GM18505 (cell line): ENCODE measurements around the gene HS6ST3.

ENCODE experiments used
- ATAC-seq: cut with Tn5 transposase; IDR thresholded peaks from one replicate; pipeline ENCODE4 v1.9.1; 2021; ENCODE audit not compliant: unreplicated experiment
- POLR2A ChIP-seq: IDR thresholded peaks from 4 replicates; pipeline ENCODE4 v1.6.1; 2011; ENCODE audit warnings: borderline replicate concordance; ENCODE audit not compliant: insufficient read depth, insufficient read length; ENCODE audit errors: extremely low read depth

HS6ST3 gene

DNA sequence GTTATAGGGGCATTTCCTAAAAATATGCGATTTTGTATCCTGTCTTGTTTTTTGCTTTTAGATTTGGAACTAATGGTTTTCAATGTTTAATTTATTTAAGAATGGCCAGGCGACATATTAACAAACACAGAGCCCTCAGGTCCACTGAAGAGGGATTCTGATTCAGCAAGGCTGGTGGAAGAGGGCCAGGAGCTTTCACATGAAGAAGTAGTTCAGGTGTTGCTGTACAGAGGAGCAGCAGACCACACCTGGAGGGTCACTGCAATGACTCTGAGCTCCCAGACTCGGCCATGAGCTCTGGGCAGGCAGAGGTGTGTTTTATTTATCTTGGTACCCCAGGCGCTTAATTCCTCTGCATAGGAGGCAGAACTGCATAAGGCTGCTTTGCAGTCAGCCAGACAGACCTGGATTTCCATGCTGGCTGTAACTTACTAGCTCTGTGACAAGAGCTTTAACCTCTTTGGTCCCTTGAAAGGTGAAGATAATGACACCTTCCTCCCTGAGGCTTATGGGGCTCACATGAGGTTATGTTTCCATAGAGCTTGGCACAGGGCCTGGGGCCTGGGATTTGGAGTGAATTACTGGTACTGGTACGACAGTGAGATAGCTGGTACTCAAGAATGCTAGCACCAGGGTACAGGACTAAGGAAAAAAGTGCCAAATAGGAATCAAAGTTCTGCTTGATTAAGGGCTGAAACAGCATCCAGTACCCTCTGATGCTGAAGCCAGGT, 719.6 kb downstream of the HS6ST3 start:
- no peak for ATAC-seq
- TF ChIP-seq POLR2A, result no peak

GRCh38 chr13:96810104-96810503, 720.2 kb downstream of the HS6ST3 start:
- no peak for ATAC-seq

DNA sequence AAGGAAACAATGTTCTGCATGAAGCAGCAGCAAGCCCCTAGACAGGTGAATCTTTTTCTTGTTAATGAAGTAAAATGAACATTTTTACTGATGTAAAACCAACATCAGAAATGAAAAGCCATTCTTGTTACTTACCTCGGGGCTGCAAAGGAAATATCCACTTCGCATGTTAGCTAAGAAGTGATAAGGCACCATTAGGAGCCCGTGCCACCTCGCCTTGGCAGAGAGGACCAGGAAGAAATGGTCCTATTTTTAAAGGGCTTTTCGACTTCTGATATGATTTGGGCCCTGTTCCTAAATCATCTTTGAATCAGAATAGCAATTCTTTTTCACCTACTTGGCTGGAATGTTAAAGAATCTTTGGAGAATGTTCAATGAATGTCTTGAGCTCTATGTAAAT, 721.1 kb downstream of the HS6ST3 start:
- ATAC-seq, result no peak
- no peak for TF ChIP-seq POLR2A

More at GRCh38 chr13:96810104-96810503, 720.2 kb downstream of the HS6ST3 start:
- TF ChIP-seq POLR2A, result no peak

DNA sequence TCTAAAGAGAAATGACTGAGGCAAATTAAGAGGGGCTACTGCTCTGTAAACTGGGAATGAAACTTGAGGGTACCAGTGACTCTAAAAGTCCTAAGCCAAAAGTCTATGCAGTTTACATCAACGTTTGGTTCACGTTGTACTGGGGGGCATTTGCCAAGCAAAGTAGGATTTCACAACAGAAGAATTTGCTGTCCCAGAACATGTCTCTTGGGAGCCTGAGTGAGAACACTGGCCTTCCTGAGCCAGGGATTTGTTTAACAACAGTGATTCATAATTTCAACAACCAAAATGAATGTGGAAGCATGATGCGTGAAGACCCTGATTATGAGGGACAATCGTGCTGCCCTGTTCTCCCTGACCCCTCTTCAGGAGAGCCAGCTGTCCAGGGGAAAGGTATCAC, 726.4 kb downstream of the HS6ST3 start:
- no peak for TF ChIP-seq POLR2A
- ATAC-seq, result no peak

GRCh38 chr13:96816874-96817273, 727.0 kb downstream of the HS6ST3 start:
- TF ChIP-seq POLR2A, result no peak
- ATAC-seq, result no peak

- no peak for TF ChIP-seq POLR2A
- no peak for ATAC-seq
Observed at GRCh38 chr13:96817336-96817941, 727.5 kb downstream of the HS6ST3 start.

DNA sequence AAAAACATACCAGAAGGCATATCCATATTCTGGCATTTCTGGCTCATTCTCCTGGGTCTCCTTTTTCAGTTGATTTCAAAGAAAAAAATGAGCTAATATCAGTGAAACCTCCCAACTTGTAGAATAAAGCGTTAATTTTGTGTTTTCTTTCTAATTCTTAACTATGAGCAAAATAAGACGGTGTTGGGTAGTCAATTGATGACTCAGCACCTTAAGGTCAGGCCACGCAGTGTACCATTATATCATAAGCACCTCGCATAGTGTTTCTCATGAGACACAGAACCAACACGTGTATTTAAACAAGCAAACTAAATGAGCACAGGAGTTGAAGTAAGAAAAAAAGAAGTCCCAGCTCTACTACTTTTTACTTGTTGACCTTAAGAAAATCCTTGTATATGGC, 729.5 kb downstream of the HS6ST3 start:
- TF ChIP-seq POLR2A, result no peak
- ATAC-seq, result no peak

DNA sequence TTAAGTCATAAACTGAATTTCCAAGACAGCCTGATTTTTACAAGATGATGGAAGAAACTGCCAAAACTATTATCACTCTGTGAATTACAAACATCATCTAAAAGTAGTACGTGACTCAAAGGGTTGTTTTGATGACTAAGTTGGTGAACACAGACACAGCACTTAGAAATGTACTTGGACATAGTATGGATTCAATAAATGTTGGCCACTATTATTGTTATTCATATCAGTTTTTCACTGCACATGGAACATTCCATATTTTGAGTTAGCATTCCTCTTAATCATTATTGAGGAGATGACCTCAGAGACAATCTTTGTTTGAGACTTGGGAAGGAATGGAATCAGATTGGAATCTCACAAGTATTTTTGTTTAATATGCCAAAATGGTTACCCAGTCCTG, 731.5 kb downstream of the HS6ST3 start:
- no peak for TF ChIP-seq POLR2A
- ATAC-seq, result no peak

- ATAC-seq, result no peak
- no peak for TF ChIP-seq POLR2A
Observed at GRCh38 chr13:96821971-96822370, 732.1 kb downstream of the HS6ST3 start.

DNA sequence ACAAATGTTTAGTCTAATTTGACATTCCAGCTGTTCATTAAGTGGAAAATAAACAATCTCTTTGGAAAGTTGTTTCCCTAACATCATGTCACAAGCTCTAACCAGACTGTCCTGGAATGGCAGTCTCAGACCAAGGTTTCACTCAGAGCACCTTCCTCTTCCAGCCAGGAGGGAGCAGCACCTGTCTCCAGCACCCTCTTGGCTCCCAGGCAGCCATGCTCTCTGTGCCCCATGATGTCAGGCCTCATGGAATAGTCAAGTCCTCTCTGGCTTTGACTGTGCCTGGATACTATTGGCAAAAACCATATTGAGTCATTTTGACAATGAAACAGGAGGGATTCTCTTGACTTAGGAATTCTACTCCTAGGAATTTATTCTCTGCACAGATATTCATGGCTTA, 733.0 kb downstream of the HS6ST3 start:
- no peak for TF ChIP-seq POLR2A
- ATAC-seq, result peak; percentile 69

DNA sequence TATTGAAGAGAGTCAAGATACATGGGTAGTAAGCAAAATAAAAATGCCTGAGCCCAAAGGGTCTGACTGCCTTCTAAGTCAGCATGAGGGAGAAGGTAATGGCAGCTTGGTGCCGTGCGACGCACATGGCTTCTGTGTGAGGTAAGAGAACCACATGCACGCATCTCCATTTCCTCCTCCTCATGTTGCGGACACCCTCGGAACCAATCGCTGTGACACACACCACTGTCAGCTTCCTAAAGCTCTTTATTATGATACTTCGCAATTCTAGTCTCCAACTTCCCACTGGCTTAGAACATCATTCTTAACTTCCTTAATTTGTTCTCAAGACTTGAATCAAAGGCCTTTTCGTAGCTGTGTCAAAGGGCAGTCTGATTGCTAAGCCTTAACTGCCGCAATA, 734.2 kb downstream of the HS6ST3 start:
- ATAC-seq, result no peak
- no peak for TF ChIP-seq POLR2A

GRCh38 chr13:96825653-96826052, 735.7 kb downstream of the HS6ST3 start:
- no peak for ATAC-seq
- TF ChIP-seq POLR2A, result no peak

DNA sequence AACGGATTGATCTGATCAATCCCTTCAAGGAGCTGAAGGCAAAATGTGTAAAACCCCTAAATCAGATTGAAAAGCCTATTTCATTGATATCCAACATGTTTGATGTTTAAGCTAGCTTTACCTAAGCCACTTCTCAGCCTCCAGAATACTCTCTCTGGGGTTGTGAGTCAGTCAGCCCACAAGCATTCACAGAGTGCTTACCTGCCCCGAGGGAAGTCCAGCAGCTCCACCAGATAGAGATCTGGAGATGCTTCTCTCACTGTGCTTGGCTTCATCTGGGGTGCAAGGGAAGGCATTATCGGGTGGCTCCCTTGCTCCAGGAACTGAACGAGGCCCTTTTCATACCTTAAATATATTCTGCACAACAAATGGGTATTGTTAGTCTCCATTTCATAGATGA, 744.7 kb downstream of the HS6ST3 start:
- ATAC-seq, result no peak
- TF ChIP-seq POLR2A, result no peak

GRCh38 chr13:96835546-96835945, 745.6 kb downstream of the HS6ST3 start:
- no peak for TF ChIP-seq POLR2A
- ATAC-seq, result no peak
